OCI-LY3 (cell line): ENCODE measurements around the gene COL13A1.

Experiments used
- H2AFZ ChIP-seq: fragments of 200-600, 300-600 bp; shearing (Covaris generic); 2 replicates; pipeline ENCODE4 v1.6.0; 2014; ENCODE audit warnings: antibody characterized with exemption, low read depth, low read length
- H3K27ac ChIP-seq: fragments of 200-600, 300-600 bp; sonication (generic); 2 replicates; pipeline ENCODE4 v1.5.1; 2014; ENCODE audit warnings: mild to moderate bottlenecking, low read length, moderate library complexity, mixed read lengths
- H3K27me3 ChIP-seq: fragments of 200-600, 300-600 bp; sonication (generic); 2 replicates; pipeline ENCODE4 v1.6.1; 2014; ENCODE audit warnings: low read depth, low read length, mixed read lengths
- H3K36me3 ChIP-seq: fragments of 200-600, 300-600 bp; sonication (generic); replicated peaks from 2 replicates; pipeline ENCODE3; 2014; ENCODE audit warnings: low read depth, low read length, mixed read lengths
- H3K4me1 ChIP-seq: fragments of 300-600, 200-600 bp; sonication (generic); 2 replicates; pipeline ENCODE4 v1.6.1; 2014; ENCODE audit warnings: low read length, mixed read lengths
- H3K4me2 ChIP-seq: fragments of 200-600, 300-600 bp; sonication (generic); 2 replicates; pipeline ENCODE4 v1.6.1; 2014; ENCODE audit warnings: low read length, mixed read lengths
- H3K4me3 ChIP-seq: fragments of 300-600, 200-600 bp; sonication (generic); 2 replicates; pipeline ENCODE4 v1.5.1; 2014; ENCODE audit warnings: antibody characterized with exemption, mild to moderate bottlenecking, low read length, moderate library complexity
- H3K79me2 ChIP-seq: fragments of 300-600, 200-600 bp; shearing (Covaris generic); 2 replicates; pipeline ENCODE4 v1.6.1; 2014; ENCODE audit warnings: mild to moderate bottlenecking, low read length, mixed read lengths
- H3K9ac ChIP-seq: fragments of 300-600, 200-600 bp; shearing (Covaris generic); 2 replicates; pipeline ENCODE4 v1.6.0; 2014; ENCODE audit warnings: mild to moderate bottlenecking, low read length, moderate library complexity
- H3K9me3 ChIP-seq: fragments of 200-600, 300-600 bp; shearing (Covaris generic); 2 replicates; pipeline ENCODE4 v1.6.1; 2014; ENCODE audit warnings: low read length, mixed read lengths; ENCODE audit not compliant: insufficient read depth
- H4K20me1 ChIP-seq: fragments of 200-600, 300-600 bp; sonication (generic); 2 replicates; pipeline ENCODE4 v1.6.1; 2016; ENCODE audit warnings: low read length, mixed read lengths; ENCODE audit not compliant: insufficient read depth
- EZH2phosphoT487 ChIP-seq: fragments of 200-600 bp; shearing (Covaris generic); IDR thresholded peaks from 2 replicates; pipeline ENCODE4 v1.6.1; 2018; ENCODE audit warnings: antibody characterized with exemption, mixed run types, low read depth
- TF ChIP-seq, protein P1 (sequence below): fragments of 200-600, 300-600 bp; sonication (generic); IDR thresholded peaks from 2 replicates; pipeline ENCODE4 v1.5.1; 2014; ENCODE audit warnings: antibody characterized with exemption, low read length, low read depth

Gene COL13A1

DNA sequence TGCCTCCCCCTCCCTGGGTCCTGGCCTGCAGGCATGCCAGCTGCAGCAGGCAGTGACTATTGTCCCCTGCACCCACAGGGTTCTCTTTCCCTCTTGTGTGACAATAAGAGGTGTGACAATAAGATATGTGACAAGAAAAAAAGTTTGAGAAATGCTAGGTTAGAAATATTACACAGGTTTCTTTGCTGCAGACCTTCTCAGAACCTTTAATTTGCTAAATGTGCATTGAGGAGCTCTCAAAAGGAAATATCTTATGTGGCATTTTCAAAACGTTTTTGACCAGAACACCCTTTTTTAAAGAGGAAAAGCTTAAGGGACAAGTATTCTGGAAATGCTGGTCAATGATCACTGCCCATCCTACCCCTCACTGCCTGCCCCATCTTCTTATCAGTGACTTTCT is 117.5 kb downstream of the COL13A1 start:
- Histone ChIP-seq H3K36me3 (no peaks in the 10 kb centered on the region), H3K9me3 (no peaks in the 10 kb centered on the region), H3K9ac (no peak overlapping the region), H3K4me3 (no peak overlapping the region), H3K4me2 (no peak overlapping the region), H3K27ac (no peak overlapping the region), H2AFZ (no peak overlapping the region), H3K27me3 (peaks cover 4% of the 10 kb centered on the region; the same call in 1 of the 2 replicates), H3K4me1 (no peaks in the 10 kb centered on the region), H3K79me2 (no peaks in the 10 kb centered on the region), H4K20me1 (no peaks in the 10 kb centered on the region)
- TF ChIP-seq, protein P1, sequence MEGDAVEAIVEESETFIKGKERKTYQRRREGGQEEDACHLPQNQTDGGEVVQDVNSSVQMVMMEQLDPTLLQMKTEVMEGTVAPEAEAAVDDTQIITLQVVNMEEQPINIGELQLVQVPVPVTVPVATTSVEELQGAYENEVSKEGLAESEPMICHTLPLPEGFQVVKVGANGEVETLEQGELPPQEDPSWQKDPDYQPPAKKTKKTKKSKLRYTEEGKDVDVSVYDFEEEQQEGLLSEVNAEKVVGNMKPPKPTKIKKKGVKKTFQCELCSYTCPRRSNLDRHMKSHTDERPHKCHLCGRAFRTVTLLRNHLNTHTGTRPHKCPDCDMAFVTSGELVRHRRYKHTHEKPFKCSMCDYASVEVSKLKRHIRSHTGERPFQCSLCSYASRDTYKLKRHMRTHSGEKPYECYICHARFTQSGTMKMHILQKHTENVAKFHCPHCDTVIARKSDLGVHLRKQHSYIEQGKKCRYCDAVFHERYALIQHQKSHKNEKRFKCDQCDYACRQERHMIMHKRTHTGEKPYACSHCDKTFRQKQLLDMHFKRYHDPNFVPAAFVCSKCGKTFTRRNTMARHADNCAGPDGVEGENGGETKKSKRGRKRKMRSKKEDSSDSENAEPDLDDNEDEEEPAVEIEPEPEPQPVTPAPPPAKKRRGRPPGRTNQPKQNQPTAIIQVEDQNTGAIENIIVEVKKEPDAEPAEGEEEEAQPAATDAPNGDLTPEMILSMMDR = no peak
- TF ChIP-seq EZH2phosphoT487 = no peak

DNA sequence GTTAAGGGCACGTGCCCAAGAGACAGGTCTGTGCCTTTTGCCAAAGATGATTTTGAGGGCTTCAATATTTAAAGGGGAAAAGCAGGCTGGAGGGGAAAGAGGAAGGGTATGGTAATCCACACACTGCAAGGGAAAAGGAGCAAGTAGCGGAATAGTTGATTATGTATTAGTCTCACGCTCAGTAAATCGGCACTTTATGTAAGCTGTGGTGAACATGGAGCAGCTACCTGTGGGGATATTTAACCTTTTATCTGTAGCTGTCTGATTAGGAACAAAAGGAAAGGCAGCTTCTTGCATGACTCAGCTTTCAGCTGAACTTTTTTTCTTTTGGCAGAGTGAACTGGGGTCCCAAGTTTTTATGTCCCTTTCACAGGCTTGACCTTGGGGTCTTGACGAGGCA is 123.4 kb downstream of the COL13A1 start:
- Histone ChIP-seq H3K79me2 (no peaks in the 10 kb centered on the region), H3K4me2 (no peak overlapping the region), H3K27me3 (peaks cover 7% of the 10 kb centered on the region), H3K9me3 (no peaks in the 10 kb centered on the region), H2AFZ (no peak overlapping the region), H3K27ac (no peak overlapping the region), H4K20me1 (no peaks in the 10 kb centered on the region), H3K4me1 (no peaks in the 10 kb centered on the region), H3K9ac (no peak overlapping the region), H3K4me3 (no peak overlapping the region), H3K36me3 (no peaks in the 10 kb centered on the region)
- no peak for TF ChIP-seq EZH2phosphoT487
- TF ChIP-seq, protein P1 = no peak

DNA sequence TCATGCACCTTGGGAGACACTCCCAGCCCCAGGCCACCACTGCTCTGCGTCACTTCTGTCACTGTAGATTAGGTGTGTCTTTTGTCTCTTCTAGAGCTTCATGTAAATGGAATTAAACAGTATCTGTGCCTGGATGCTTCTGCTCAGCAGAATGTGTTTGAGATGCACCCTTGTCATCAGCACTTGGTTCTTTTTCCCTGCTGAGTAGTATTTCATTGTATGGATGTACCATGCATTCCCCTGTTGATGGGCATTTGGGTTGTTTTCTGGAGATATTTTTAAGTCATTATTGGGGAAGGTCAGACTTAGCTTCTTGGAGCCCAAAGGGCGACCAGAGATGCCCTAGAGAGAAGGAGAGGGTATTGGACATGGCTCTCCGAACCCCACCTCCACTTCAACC is 126.6 kb downstream of the COL13A1 start:
- Histone ChIP-seq H3K4me1 (no peaks in the 10 kb centered on the region), H3K9me3 (no peaks in the 10 kb centered on the region), H3K27ac (no peak overlapping the region), H3K36me3 (no peaks in the 10 kb centered on the region), H3K79me2 (no peaks in the 10 kb centered on the region), H3K4me3 (no peak overlapping the region), H4K20me1 (no peaks in the 10 kb centered on the region), H3K4me2 (no peak overlapping the region), H3K9ac (no peak overlapping the region), H3K27me3 (peaks cover 7% of the 10 kb centered on the region; the same call in 1 of the 2 replicates), H2AFZ (no peak overlapping the region)
- TF ChIP-seq EZH2phosphoT487 = no peak
- TF ChIP-seq, protein P1 = no peak

DNA sequence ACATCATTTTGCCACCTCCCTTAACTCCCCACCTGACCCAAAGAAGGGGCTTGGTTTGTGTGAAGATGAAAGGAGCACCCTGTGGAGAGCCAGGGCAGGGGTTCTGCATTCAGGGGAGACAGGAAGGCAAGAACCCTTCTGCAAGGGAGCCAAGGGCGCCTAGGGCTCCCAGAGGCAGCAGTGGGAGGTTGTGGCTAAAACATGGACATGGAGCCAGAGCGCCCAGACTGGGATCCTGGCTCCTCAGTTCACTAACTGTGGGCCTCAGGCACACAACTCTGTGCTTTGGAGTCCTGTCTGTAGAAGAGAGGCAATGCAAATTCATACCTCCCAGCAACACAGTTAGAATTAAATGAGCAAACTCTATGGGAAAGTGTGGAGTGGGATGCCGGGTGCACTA is 127.9 kb downstream of the COL13A1 start:
- no peaks in the 10 kb centered on the region for H3K4me1 ChIP-seq
- no peak overlapping the region for H3K9ac ChIP-seq
- no peaks in the 10 kb centered on the region for H3K79me2 ChIP-seq
- no peaks in the 10 kb centered on the region for H3K36me3 ChIP-seq
- H2AFZ ChIP-seq = no peak overlapping the region
- no peak overlapping the region for H3K27ac ChIP-seq
- no peaks in the 10 kb centered on the region for H3K9me3 ChIP-seq
- no peak overlapping the region for H3K4me3 ChIP-seq
- no peak overlapping the region for H3K4me2 ChIP-seq
- no peak for TF ChIP-seq EZH2phosphoT487
- TF ChIP-seq, protein P1 = no peak
- H4K20me1 ChIP-seq = no peaks in the 10 kb centered on the region
- peaks cover 7% of the 10 kb centered on the region; the same call in 1 of the 2 replicates for H3K27me3 ChIP-seq
